HCT116 (cell line): ENCODE measurements around the gene POLD2.

ENCODE experiments used
- ATF3 ChIP-seq: IDR thresholded peaks from 2 replicates; pipeline ENCODE4 v1.6.1; 2012
- CTCF ChIP-seq, 3 experiments: fragments of 200-600 bp in 1 of 3; sonication (generic) in 1 of 3; IDR thresholded peaks in 2 of 3; conservative IDR thresholded peaks in 1 of 3; 2 replicates each; pipeline ENCODE4 v1.5.1; 2012 to 2017; ENCODE audit warnings: low read depth in 2 of 3, low read length in 2 of 3, antibody characterized with exemption in 1 of 3, borderline replicate concordance in 1 of 3, control low read depth in 1 of 3, mild to moderate bottlenecking in 1 of 3, mixed read lengths in 1 of 3, mixed run types in 1 of 3, moderate library complexity in 1 of 3; ENCODE audit not compliant: insufficient read depth in 1 of 3
- ELF1 ChIP-seq: IDR thresholded peaks from 2 replicates; pipeline ENCODE4 v1.6.1; 2012; ENCODE audit warnings: low read depth, borderline replicate concordance
- EZH2phosphoT487 ChIP-seq: fragments of 200-600 bp; IDR thresholded peaks from 2 replicates; pipeline ENCODE4 v1.6.1; 2018; ENCODE audit warnings: antibody characterized with exemption, borderline replicate concordance

GRCh38 chr7:44158873-44159631, 35.7 kb upstream of the POLD2 start:
- TF ChIP-seq EZH2phosphoT487: no peak
- no peak for TF ChIP-seq ELF1
- no peak for TF ChIP-seq ATF3
- TF ChIP-seq CTCF (IDR thresholded peaks at IDR 0.05 in 2 of 3, conservative IDR thresholded peaks at IDR 0.05 in 1 of 3; ENCODE audit: borderline replicate concordance in 1 of 3, insufficient read depth in 1 of 3, low read depth in 2 of 3, low read length in 2 of 3): no peak
